ENCODE measurements around the gene CCDC85C.

CCDC85C gene

DNA sequence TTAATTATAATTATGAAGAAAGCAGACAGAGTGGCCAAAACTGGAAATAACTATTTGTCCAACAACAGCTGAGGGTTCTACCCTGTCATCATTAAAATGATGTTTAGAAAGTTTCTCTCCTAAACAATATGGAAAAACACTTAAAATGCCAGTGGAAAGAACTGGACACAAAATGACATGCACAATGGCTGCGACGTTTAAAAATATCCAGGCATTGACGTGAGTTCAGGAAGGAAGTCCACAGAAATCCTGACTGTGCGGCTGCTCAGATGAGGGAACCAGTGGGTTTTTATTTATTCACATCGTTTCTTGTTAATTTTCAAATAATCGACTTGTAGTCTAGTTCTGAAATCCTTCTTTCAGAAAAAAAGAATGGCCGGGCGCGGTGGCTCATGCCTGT is 64.5 kb downstream of the CCDC85C start:
- no peak for DNase-seq (ENCODE audit: low read depth)

DNA sequence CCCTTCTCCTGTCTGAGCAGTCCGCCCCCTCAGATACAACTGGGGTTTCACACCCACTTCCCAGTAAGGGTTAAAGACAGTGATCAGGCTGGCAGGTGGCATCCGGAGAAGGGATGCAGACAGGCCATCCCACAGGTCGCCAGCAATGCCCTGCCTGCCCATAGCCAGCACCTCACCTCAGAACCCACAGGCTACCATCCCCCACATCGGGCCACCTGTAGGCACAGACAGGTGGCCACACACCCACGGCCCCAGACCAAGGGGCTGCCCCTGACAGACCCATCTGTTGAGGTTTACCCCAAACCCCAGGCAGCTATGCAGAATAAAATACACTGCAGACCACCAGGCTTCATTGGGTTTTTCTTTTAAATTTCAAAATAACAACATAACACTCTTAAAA is 65.3 kb downstream of the CCDC85C start:
- no peak for DNase-seq (ENCODE audit: low read depth)

DNA sequence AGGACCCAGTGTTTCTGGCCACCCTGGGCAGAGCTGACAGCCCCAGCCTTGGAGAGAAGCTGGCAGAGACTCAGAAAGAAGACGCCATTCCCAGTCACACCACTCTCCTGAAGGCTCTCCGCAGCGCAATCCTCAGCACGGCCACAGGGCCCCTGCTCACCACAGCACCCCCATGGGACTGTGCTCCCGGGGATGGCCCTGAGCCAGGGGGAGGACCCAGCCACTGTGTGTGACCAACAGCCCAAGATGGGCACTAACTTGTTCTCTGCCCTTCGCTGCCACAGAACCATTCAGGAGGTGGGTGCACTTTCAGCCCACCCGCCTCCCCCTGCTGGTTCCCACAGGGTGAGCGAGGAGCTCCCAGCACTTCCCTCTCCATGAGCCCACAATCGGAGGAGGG is 65.7 kb downstream of the CCDC85C start:
- no peak for DNase-seq (ENCODE audit: low read depth)

DNA sequence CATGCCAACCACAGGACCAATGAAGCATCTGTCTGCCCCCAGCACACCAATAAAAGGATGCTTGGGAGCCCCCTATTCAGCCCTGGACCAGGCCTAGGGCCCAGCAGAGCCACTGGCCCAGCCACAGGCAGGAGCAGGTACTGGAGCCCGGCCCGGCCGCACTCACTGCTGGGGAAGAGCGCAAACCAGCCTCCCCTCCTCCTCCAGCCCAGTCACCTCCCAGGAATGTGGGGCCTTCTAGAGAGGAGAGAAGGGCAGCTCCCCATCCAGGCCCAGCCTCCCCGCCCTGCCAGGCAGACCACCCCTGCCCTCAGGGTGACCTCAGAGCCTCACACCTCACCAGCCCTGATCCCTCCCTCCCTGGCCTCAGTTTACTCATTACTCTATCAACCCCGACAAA is 66.6 kb downstream of the CCDC85C start:
- peak; percentile 87 for DNase-seq (ENCODE audit: low read depth)

DNA sequence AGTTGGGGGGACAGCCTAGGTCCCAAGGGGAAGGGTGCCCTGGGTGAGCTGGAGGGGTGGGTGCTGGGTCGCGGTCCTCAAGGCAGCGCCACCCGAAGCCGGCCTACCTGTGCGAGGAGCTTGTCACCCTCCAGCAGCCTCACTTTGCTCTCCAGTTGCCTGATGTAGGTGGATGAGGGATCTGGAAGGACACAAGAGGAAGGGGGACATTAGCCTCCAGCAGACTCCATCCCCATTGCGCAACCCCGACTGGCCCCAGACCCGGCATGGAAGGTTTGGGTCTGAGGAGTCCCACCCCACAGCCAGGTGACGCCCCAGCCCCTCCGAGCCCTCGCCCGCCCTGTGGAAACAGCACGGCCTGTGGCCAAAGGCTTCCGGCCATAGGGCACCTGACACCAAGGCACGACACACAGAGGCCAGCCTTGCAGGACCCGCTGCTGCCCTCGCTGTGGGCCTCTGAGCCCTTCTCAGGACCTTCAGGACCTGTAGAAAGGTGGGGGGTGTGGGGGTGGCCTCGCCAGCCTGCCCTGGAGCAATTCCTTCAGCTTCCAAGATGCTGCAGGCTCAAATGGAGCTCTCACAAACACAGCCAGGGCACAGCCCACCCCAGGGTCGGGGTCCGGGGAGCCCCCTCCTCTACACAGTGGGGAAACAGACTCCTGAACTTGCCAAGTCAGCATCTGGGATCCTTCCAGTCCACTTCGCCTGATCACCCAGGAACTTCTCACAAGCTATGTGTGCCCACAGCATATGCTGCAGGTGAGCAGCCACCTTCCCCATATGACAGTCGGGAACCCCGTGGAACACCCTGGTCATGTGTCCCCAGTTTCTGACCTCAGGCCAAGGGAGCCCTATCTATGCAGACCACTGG is 67.9 kb downstream of the CCDC85C start:
- no peak for DNase-seq (ENCODE audit: low read depth)

DNA sequence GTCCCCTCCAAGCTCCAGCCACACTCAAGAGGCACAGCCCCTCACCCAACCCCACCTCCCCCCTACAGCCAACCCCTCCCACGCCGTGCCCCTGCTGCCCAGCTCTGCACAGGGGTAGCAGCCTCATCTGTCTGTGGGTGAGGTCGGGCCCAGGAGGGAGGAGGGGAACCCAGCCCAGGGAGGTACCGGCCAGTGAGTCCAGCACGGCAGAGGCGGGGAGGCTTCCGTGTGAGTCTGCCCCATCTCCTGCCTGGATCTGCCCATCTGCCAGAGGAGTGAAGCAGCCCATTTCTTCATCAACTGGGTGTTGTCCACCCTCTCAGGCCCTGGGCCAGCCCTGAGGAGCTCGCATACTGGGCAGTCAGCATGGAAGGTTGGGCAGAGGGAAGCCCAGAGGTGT is 68.6 kb downstream of the CCDC85C start:
- DNase-seq (ENCODE audit: low read depth), result no peak

DNA sequence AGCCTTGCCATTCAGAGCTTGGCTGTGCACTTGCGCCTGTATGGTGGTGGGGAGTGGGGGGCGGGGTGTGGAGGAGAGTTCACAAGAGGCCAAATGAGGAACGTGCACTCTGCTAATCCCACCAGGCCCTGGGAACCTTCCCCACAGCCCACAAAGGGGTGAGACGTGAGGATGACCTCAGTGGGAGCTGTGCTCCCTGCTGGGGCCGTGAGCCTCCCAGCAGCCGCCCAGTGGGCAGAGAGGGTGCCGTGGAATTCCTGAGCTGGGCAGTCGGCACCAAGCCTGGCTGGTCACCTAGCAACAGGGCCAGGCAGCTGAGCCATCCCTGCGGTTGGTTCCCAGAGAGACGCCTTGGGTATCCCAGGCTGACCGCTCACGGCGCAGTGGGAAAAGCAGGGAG is 69.1 kb downstream of the CCDC85C start:
- DNase-seq (ENCODE audit: low read depth), result no peak

DNA sequence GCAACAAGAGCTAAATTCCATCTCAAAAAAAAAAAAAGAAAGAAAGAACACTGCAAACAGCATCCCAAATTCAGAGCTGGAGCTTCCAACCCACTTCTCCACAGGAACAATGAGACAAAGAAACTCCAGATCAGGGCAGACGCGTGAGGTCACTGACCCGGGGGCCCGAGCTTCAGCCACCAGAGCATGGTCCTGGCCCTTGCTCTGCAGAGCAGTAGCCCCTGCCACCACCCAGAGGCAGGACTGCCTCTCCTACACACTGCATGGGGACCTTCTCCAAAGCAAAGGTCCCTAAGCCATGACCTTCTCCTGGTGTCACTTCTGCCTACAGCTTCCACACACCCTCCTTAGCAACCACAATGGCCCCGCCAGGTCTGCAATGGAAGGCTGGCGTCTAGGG is 69.7 kb downstream of the CCDC85C start:
- no peak for DNase-seq (ENCODE audit: low read depth)

DNA sequence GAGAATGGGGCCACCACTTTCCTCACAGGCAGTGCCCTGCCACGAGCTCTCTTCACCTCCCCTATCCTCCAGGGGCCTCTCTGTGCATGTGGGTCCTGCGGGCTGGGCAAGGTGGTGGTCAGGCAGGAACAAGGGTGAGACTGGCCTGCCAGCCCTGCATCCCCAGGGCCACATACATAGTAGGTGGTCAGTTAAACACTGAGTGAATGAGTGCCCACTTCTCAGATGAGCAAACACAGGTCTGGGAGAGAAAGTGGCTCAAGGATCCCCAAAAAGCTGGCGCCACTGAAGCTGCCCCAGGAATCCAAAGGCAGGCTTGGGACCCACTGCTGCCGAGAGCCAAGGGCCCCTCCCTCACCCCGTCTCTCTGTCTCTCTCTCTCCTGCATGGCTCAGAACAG is 71.7 kb downstream of the CCDC85C start:
- no peak for DNase-seq (ENCODE audit: low read depth)

DNA sequence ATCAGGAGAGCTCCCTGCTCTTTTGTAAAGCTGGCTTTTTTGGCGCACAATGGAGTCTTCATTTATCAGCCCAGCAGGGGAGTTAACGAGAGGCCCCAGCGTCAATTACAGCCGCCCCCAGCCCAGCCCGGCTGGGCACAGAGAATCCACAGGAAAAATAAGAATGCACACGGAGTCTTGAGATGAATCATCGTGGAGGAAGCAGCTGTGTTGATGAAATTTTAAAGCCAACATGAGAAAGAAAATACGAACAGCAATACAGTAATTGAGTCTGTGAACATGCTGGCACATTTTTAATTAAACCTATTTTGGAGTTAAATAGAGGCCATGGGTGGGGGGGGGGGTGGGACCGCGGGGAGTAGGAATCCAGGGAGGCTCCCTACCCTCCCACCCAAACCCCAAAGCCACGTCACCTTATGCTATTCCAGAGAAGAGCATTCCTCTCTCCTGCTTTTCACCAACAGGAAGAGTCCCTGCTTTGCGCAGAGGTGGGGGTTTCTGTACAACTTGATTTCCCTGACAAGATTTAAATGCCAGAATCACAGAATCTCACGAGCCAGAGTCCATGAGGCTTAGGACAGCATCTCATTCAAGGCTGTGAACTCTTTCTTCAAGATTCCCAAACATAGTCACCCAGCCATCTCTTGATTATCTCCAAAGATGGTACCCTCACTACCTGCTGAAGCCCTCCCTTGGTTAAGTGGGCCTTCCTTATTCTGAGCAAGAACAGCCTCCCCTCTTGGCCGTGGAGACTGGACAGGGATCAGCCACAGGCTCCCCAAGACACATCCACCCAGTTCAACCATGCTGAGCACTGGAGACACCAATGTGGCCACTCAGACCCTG is 72.5 kb downstream of the CCDC85C start:
- DNase-seq (ENCODE audit: low read depth), result peak; percentile 64

DNA sequence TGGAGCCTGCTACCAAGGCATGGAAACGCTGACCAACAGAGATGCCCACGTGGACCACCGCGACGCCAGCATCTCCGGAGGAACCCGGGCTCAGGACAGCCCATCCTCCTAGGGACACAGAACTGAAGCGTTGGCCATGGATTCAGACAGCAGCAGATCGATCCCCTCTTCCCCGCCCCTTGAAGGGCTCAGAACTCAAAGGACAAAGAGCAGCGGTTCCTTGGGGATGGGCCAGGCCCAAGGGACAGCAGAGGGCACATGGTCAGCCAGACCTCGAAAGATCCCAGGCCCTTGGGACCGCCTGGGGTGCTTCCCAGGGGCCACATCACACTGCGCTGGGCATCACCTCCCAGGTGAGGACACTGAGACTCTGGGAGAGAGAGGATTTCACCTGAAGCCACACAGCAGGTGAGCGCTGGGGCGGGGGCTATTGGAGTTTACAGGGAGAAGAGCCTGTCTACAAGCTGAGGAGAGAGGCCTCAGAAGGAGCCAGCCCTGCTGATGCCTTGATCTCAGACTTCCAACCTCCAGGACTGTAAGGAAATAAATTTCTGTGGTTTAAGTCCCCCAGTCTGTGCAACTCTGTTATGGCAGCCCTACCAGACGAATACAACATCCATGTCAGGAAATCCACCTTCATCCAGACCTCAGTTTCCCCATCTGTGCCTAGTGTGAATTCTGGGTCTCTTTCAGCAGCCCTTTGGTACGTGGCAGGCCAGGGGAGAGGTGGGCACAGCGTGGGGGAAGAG is 73.4 kb downstream of the CCDC85C start:
- DNase-seq (ENCODE audit: low read depth), result no peak

DNA sequence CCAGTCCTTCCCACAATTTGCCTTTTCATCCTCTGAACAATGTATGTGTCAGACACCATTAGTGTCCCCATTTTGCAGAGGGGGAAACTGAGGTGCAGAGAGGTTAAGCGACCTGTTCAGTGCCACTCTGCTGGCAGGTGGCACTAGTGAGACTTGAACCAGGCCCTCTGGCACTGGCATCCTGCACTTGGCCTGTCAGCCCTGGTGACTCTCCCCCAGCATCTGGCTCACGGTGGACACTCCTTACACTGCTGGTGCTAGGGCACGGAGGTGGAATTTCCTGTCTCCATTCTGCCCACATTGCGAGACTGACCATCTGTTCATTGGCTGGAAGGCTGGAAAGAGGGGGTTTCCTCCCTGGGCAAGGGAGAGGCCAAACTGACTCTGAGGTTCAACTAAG is 74.1 kb downstream of the CCDC85C start:
- no peak for DNase-seq (ENCODE audit: low read depth)

DNA sequence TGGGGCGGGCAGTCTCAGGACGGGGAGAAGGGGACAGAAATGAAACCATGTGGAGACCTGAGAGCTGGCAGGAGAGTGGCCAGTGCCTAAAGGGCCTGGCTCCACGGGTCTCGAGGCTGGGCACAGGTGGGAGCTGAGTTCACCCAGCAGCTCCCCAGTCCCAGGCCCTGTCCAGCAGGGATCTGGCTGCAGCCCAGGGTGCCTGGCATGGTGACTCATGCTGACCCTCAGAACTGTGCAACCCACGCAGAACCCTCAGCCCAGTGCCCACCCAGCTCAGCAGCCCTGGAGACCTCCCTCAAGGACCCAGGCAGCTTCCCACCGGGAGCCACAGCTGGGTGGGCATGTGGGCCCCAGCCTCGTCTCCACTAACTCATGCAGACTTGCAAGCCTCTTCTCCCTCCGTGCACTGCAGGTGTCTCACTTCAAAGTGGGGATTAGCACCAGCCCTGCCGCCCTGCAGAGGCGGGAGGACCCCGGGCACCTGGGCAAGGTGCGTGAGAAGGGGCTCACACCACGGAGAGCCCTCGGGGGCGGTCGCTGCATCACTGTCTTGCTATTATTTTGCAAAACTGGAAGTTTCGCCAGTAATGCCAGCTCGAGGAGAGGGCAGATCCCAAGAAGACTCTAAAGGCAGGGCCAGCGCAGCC is 76.5 kb downstream of the CCDC85C start:
- DNase-seq (ENCODE audit: low read depth), result no peak

DNA sequence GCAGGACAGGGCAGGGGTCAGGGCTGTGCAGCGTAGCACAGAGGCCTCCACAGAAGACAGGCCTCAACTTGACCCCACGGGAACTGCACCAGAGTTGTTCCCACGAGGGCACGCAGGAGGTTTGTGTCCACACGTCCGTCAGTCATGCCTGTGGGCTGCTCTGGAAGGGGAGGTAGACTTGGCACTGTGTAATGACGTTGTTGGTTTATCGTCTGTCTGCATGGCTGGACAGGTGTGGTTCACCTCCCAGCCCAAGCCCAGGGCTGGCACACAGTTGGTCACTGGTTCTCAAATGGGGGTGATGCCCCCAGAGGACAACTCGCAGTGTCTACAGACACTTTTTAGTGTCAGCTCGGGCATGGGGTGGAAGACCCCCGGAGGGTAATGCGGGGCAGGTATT is 77.0 kb downstream of the CCDC85C start:
- DNase-seq (ENCODE audit: low read depth), result no peak

DNA sequence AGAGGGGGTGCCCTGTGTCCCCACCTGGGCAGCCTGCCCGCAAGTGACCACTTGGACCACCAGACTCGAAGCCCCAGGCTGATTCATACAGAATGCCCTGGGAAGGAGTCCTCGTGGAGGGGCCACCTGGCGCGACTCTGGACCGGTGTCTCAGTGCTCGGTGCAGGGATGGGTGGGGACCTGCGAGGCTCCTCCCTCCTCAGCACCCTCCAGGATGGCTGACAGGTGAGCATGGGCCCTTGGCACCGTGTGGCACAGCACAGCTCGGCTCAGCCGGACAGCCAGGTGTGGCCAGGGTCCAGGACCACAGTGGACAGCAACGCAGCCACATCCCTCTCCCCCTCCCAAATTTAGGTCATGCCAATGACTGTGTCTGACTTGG is 78.3 kb downstream of the CCDC85C start:
- DNase-seq (ENCODE audit: low read depth), result no peak

DNA sequence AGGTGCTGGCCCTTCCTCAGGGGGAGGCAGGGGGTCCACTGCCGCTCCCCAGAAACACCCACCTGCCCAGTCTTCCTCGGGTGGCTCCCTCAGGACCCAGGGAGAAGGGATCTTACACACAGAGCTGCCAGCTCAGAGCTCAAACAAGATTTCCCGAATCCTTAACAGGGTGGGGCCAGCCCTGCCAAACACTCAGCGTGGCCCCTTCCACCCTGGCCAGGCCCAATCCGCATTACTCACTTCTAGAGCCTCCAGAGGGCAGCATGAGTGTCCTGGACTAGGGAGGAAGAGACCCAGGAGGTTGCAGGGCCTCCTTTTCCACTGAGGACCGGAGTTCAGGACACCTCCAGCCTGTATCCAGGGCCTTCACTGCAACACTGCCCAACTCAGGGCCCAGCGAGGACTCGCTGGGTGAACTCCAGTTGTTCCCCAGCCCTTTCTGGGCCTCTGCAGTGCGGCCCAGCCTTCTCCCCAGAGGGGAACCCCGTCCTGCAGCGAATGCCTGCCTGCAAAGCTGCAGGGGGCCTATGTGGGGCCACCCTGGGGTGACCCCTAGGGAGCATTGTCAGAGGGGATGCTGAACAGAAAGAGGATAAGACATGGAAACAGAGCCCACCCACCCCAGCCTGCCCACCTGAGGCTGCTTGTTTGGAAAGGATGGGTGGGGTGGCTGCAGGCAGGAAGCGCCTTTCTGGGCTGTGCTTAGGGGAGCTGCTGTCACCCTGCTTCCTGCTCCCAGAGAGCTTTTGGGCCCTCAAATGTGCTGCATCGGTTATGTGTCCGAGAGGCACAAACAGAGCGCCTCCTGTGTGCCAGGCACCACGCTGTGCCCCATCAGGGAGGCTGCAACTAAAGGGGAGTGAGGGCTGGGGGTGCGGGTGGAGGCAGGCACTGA is 79.0 kb downstream of the CCDC85C start:
- peak; percentile 33 for DNase-seq (ENCODE audit: low read depth)

DNA sequence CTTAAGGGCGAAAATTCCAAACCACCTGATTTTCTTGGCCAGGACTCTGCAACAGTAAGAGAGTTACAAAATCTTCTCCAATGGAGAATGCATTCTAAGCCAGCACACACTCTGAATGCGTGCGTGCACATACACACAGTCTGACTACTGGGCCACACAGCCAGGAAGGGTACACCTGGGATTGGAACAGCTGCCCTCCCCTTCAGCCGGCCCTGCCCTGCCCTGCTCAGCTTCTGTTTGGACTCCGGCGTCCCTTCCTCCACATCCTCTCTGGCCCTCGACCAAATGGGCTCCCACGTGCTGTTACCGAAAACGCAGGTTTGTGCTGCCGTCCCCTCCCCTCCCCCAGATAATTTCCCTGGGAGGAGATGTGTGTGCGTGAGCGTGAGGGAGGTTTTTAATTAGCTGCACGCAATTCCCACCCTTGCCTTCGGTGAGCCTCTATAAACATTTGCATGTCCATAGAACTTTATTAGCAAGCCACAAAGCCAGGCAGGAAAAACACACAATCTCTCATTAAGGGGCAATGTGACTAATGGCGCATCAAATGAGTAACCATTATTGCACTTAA is 79.8 kb downstream of the CCDC85C start:
- DNase-seq (ENCODE audit: low read depth), result no peak

DNA sequence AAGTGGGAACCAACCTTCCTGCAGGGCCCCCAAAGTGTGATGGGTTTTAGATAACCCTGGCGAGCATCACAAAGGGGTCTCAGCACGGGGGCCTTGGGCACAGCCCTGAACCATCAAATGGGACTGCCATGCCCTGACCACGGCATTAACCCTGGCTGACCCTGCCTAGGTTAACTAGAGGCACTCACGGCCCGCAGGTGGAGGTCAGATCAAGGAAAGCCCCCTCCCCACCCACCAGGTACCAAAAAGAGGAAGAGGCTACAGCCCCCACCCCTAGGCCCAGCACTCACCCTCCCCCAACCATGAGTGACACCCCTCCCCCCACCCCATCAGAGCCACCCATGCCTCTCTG is 80.3 kb downstream of the CCDC85C start:
- no peak for DNase-seq (ENCODE audit: low read depth)

DNA sequence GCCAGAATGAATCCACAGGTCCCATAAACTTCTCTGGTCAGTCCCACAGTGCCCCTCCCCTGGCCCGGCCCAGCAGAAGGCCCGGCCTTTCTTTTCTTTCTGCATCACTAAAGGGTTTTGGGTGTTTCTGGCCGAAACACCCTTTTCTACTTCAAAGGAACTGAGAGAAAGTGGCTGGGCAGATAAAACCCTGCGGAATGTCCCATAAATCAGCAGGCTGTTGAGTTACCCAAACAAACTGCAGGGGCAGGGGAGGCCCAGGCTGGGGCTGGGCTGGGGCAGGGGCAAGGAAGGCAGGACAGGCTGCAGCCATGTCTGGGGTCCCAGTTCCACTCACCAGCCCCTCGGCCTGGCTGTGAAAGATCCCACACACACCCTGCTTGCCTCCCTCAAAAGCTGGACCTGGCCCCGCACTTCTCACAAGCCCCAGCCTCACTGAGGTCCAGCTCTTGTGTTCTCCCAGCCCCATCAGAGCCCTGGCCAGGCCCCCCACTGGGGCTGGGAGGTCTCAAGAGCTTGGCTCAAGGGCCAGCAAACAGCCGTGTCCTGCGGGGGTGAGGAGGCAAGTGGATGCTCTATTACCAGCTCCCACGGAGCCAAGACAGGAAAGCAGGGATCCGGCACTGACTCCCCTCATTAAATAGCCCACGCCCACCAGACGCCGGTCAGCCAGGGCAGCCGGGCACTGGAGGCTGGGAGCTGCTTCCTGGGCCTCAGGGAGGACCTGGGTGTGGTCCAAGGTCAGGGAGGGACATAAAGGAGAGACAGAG is 80.9 kb downstream of the CCDC85C start:
- DNase-seq (ENCODE audit: low read depth), result no peak

DNA sequence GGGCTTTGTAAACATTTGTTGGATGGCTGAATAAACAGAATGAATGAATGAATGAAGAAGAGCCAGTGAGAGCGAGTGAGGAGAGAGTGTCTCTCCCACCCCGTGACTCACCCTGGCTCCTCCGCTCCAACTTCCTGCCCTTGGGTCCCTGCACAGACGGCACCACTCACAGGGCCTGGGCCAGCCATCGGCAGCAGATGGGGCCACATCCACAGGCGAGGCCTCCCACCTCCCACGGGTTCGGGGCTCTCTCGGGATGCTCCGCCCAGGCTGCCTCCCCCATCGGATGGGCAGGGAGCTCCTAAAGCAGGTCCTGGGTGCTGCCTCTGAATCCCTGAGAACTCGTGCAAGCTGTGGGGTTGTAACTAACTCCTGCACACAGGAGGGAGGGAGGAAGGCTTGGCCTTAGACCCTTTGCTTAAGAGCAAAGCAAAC is 81.5 kb downstream of the CCDC85C start:
- DNase-seq (ENCODE audit: low read depth), result peak; percentile 56

Data from iris pigment epithelial cell (primary cell).